ENCODE data around the gene TREH.

- TF ChIP-seq CTCF (conservative IDR thresholded peaks at IDR 0.05; ENCODE audit: low read length): no peak
- no peak for TF ChIP-seq EZH2phosphoT487 (IDR thresholded peaks at IDR 0.05; ENCODE audit: borderline replicate concordance, low read depth, low read length)
These were observed 26.7 kb downstream of the TREH start for GRCh38 chr11:118652681-118653181.
